Esophagus muscularis mucosa (tissue), 4 donors: ENCODE data around the gene GSG1L. TPM values are rescaled to one million over a fixed set of nuclear protein-coding genes. Genes with fewer than 3 reads are reported as not detected.

Experiments used
- DNase-seq: peaks from one replicate; pipeline ENCODE4 v3.0.0-alpha.2; 2017; ENCODE audit errors: extremely low spot score
- H3K27ac ChIP-seq, 4 donors: fragments of 200-600 bp; sonication (generic); replicated peaks in 1 of 4; 1 replicate in 3 of 4; 2 replicates in 1 of 4; pipeline ENCODE4 v1.5.1; 2016 to 2019; ENCODE audit warnings: mild to moderate bottlenecking in 1 of 4
- H3K27me3 ChIP-seq, 4 donors: fragments of 200-600 bp; sonication (generic); one replicate each; pipeline versions ENCODE4 v1.5.1 to v1.6.0; 2016 to 2019
- H3K36me3 ChIP-seq, 4 donors: fragments of 200-600 bp; sonication (generic); one replicate each; pipeline ENCODE4 v1.5.1; 2016 to 2019
- H3K4me1 ChIP-seq, 4 donors: fragments of 200-600 bp; sonication (generic); one replicate each; pipeline ENCODE4 v1.5.1; 2016 to 2019
- H3K4me3 ChIP-seq, 4 donors: fragments of 200-600 bp; sonication (generic); 1 replicate in 2 of 4; 2 replicates in 2 of 4; pipeline ENCODE4 v1.5.1; 2016 to 2019; ENCODE audit warnings: mild to moderate bottlenecking in 4 of 4, moderate library complexity in 1 of 4
- H3K9me3 ChIP-seq, 4 donors: fragments of 200-600 bp; sonication (generic); 1 replicate in 3 of 4; 2 replicates in 1 of 4; pipeline ENCODE4 v1.5.1; 2016 to 2019
- CTCF ChIP-seq, 3 experiments: fragments of 200-600 bp in 2 of 3; fragments of 450-650 bp in 1 of 3; sonication (generic) in 2 of 3; IDR thresholded peaks; one replicate each; pipeline ENCODE4 v1.5.1; 2017 to 2019; ENCODE audit warnings: antibody characterized with exemption in 3 of 3, mild to moderate bottlenecking in 2 of 3, moderate library complexity in 1 of 3
- EP300 ChIP-seq: sonication (generic); formaldehyde crosslinking; IDR thresholded peaks from one replicate; pipeline ENCODE4 v1.6.1; 2017; ENCODE audit warnings: antibody characterized with exemption
- POLR2A ChIP-seq: fragments of 450-650 bp; IDR thresholded peaks from one replicate; pipeline ENCODE4 v1.6.1; 2017; ENCODE audit warnings: antibody characterized with exemption, moderate library complexity, mild to moderate bottlenecking, low read depth
- POLR2AphosphoS5 ChIP-seq, 2 donors: sonication (generic); formaldehyde crosslinking; IDR thresholded peaks; one replicate each; pipeline ENCODE4 v1.6.1; 2017; ENCODE audit warnings: antibody characterized with exemption in 2 of 2
- WGBS: methylation state at CpG from one replicate; pipeline ENCODE4 v1.1.5; 2018; 5-methylcytosine and 5-hydroxymethylcytosine counted together
- intact Hi-C: fragments of 100-400 bp; cut with DNase I; formaldehyde crosslinking; loops from one replicate; pipeline ENCODE4 v1.15.1; 2023
- small RNA-seq, 3 donors: library from RNA; depleted of rRNA; stranded (forward); fragments of <200 nt; gene quantifications; one replicate each; pipeline ENCODE3, GENCODE V24; 2016
- total RNA-seq, 4 donors: library from RNA; depleted of rRNA; stranded (reverse); fragments of >200 nt; gene quantifications; one replicate each; pipeline versions ENCODE4 v1.1.0 to v1.2.1, GENCODE V29; 2016

The GSG1L gene
- total RNA-seq, 4 donors from 2014 or later = 0.19 to 0.83 TPM; not detected in 2

GRCh38 chr16:27742333-27742732 lies 321.2 kb downstream of the GSG1L start:
- no peak overlapping the region for H3K4me3 ChIP-seq
- H3K9me3 ChIP-seq = no peaks in the 10 kb centered on the region
- H3K36me3 ChIP-seq = peaks cover 3 to 39% (median 30%) of the 10 kb centered on the region in 4 donors
- H3K27me3 ChIP-seq = no peaks in the 10 kb centered on the region
- no peak for DNase-seq
- WGBS = 91% methylated on average over 5 of the region's 5 CpGs
- H3K27ac ChIP-seq = no peak overlapping the region
- intact Hi-C loops = no loop called here
- no peaks in the 10 kb centered on the region for H3K4me1 ChIP-seq
- TF ChIP-seq POLR2AphosphoS5 (IDR thresholded peaks at IDR 0.05) (no peak), EP300 (no peak), CTCF (IDR thresholded peaks at IDR 0.05) (no peak), POLR2A (no peak)

GRCh38 chr16:27740496-27741201 lies 322.9 kb downstream of the GSG1L start:
- H3K27ac ChIP-seq = no peak overlapping the region
- WGBS = 87% methylated on average over 10 of the region's 11 CpGs
- no peak for DNase-seq
- peaks cover 4 to 42% (median 32%) of the 10 kb centered on the region in 4 donors for H3K36me3 ChIP-seq
- TF ChIP-seq POLR2AphosphoS5 (IDR thresholded peaks at IDR 0.05) = no peak
- TF ChIP-seq POLR2A = no peak
- no peak for TF ChIP-seq CTCF (IDR thresholded peaks at IDR 0.05)
- TF ChIP-seq EP300 = no peak
- no peaks in the 10 kb centered on the region for H3K9me3 ChIP-seq
- intact Hi-C loops = no loop called here
- no peaks in the 10 kb centered on the region for H3K27me3 ChIP-seq
- no peaks in the 10 kb centered on the region for H3K4me1 ChIP-seq
- H3K4me3 ChIP-seq = no peak overlapping the region

GRCh38 chr16:27739606-27740357 lies 323.7 kb downstream of the GSG1L start:
- DNase-seq = no peak
- no peak overlapping the region for H3K4me3 ChIP-seq
- H3K4me1 ChIP-seq = no peaks in the 10 kb centered on the region
- no peak overlapping the region for H3K27ac ChIP-seq
- no peak for TF ChIP-seq CTCF (IDR thresholded peaks at IDR 0.05)
- no peak for TF ChIP-seq POLR2AphosphoS5 (IDR thresholded peaks at IDR 0.05)
- no peak for TF ChIP-seq POLR2A
- TF ChIP-seq EP300 = no peak
- no peaks in the 10 kb centered on the region for H3K9me3 ChIP-seq
- intact Hi-C loops = no loop called here
- peaks cover 4 to 48% (median 32%) of the 10 kb centered on the region in 4 donors for H3K36me3 ChIP-seq
- WGBS = 87% methylated on average over 17 of the region's 17 CpGs
- H3K27me3 ChIP-seq = no peaks in the 10 kb centered on the region

GRCh38 chr16:27738596-27738995 lies 324.9 kb downstream of the GSG1L start:
- Histone ChIP-seq H3K9me3 (no peaks in the 10 kb centered on the region), H3K27me3 (no peaks in the 10 kb centered on the region), H3K4me1 (no peaks in the 10 kb centered on the region), H3K27ac (no peak overlapping the region), H3K4me3 (no peak overlapping the region), H3K36me3 (peaks cover 4 to 48% (median 32%) of the 10 kb centered on the region in 4 donors)
- TF ChIP-seq POLR2A (no peak), EP300 (no peak), POLR2AphosphoS5 (IDR thresholded peaks at IDR 0.05) (no peak), CTCF (IDR thresholded peaks at IDR 0.05) (no peak)
- 91% methylated on average over 11 of the region's 11 CpGs for WGBS
- intact Hi-C loops = no loop called here
- no peak for DNase-seq

Small RNA genes lying within 50 kb of the gene (small RNA-seq; reads per million reads assigned to genes)
- gene RNU6-1241P (0 reads per million in 3 donors), gene RNU6-159P (0 reads per million in 3 donors)

Other genes starting within 250 kb of the GSG1L start
- 10 to 100 TPM; 39.0 to 68.3 (median 51.1) TPM for gene XPO6, start 148.3 kb upstream of the GSG1L start, total RNA-seq
- gene SBK1, start 228.8 kb upstream of the GSG1L start, total RNA-seq = under 1 TPM; under 0.01 to 0.78 (median 0.17) TPM